OCI-M1 (cell line): ENCODE measurements around the gene SFMBT2.

Source experiments
- DNase-seq: peaks from one replicate; lab custom pipeline; 2025; lab: John Stamatoyannopoulos, UW

SFMBT2 gene

GRCh38 chr10:7298495-7298894 lies 112.3 kb downstream of the SFMBT2 start:
- DNase-seq = no peak

- no peak for DNase-seq
Measured at GRCh38 chr10:7297094-7297493, 113.7 kb downstream of the SFMBT2 start.

DNA sequence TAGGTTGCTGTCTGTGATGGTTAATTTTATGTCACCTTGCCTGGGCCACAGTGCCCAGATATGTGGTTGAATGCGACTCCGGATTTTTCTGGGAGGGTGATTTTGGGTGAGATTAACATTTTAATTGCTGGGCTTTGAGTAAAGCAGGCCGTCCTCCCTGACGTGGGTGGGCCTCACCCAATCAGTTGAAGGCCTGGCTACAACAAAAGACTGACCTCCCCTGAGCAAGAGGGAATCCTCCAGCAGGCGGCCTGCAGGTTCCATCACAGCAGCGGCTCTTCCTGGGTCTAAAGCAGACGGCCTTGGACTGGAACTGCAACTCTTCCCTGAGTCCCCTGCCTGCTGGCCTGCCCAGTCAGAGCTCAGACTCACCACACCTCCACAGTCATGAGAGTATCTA lies 114.2 kb downstream of the SFMBT2 start:
- no peak for DNase-seq

GRCh38 chr10:7296076-7296475 lies 114.8 kb downstream of the SFMBT2 start:
- no peak for DNase-seq

DNA sequence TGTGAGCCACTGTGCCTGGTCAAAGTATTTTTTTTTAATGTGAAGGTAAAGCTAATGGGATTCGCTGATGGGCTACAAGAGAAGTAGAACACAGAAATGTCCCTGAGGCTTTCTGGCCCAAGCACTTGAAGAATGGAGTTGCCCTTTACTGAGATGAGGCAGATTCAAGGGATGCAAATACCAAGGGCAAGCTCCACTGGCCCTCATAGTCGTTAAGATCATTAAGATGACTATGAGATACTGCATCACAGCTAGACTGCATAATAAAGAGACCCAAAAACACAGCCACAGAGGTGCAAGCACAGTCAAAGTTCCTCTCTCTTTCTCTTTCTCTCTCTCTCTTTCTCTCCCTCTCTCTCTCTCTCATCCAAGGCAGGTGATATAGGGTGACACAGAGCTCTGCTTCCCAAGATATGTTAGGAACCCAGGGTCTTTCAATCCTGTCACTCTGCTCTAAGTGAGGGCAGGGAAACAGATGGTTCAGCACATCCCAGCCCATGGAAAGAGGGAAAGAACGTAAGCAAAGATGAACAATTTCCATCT lies 117.4 kb downstream of the SFMBT2 start:
- DNase-seq = no peak

DNA sequence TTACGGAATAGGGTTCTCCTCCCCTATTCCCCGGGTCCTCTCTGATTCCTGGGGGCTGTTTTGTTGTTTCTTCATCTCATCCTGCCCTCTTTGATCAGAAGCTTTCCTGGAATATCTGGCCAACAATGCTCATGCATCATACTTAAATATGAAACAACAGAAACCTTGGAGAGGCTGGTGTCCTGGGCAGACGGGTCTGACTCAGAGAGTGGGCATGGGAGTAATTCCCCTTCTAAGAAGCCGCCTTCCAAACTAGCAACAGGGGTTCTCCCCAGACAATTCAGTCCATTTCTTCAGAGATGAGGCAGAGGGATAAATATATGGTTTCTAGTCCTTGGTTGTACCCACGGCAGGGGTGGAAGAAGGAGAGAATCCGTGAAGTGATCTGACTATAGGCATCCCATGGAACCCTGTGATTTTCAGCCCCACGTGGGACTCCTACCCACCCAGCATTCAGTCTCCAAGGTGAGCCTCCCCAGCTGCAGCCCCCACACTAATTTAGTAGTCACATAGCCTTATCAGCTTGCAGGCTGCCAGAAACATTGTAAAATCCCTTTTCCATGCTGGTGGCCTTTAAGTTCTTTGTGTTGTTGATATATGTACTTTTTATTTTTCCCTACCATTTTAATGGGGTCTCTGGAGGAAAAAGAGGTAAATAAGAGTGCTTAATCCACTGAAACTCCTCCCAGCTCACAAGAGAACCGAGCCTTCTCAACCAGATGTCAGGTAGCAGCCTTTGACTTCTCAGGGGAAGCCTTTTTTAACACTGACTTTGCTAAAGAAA lies 119.2 kb downstream of the SFMBT2 start:
- DNase-seq = no peak

GRCh38 chr10:7288060-7288690 lies 122.7 kb downstream of the SFMBT2 start:
- DNase-seq = no peak

DNA sequence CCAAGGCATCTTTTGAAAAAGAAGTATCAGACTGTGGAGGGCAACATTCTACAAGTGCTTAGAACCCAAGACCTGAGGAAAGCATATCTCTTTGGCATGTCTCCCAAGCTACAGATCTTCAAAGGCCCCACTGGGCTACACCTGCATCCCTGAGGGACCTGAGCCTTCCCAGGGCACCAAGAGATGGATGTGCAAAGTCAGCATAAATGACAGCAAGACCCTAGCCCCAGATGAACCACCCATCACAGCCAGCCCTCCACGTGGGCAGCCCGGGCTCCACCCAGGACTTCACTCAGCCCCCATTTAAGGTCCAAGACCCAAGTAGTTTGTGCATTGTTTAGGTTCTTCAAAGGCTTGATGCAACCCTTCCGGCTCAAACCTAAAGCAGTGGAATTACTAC lies 123.5 kb downstream of the SFMBT2 start:
- DNase-seq = no peak

DNA sequence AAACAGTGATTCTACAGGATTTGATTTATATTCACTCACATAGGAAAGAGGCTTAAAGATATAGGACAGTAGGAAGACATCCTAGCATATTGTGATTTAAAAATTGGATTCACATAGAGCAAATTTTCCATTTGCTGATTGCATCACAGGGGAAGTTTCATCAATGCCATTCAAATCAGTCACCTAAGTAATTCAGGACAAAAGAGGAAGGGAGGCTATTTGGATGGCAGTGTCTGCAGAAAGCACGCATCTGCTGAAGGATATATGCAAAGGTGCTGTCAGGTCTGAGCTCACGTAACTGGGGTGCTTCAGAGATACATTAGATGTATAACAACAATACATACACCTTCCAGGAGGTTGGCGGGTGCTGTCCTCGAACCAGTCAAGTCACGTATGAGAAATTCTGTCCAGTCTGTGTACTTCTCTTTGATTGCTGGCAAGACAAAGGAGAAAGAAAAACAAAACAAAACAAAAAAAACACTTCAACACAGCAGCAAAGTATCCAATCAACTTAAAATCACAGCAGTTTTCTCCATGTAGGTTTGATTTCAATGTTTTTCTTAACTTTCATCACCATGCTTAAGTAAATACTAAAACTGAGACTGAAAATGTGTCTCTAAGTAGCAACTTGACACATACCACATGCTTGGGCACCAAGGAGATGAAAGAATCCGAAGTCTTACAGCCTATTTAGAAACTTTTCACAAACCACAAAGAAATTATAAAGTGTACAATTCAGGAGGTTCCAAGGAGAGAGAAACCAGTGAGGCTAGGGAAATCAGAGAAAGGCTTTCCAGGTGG lies 125.1 kb downstream of the SFMBT2 start:
- DNase-seq = no peak

GRCh38 chr10:7283246-7283645 lies 127.6 kb downstream of the SFMBT2 start:
- DNase-seq = no peak

DNA sequence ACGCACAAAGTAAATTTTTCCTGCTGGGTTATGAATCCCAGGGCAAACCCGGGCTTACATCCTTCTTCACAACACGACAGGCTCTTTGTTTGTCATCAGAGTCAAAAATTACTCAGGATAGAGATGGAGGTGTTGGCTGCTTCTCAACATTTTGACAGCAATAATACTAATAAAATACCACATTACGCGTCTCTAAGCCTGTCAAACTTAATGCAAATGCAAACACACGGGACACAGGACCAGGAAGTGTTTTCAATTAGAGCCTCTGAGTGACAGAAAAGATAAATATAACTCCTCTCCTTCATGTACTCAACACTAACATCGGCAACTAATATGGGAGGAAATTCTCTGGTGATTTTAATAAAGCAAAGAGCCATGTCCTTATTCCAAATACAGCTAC lies 128.4 kb downstream of the SFMBT2 start:
- DNase-seq = no peak

GRCh38 chr10:7281429-7281828 lies 129.4 kb downstream of the SFMBT2 start:
- DNase-seq = no peak

DNA sequence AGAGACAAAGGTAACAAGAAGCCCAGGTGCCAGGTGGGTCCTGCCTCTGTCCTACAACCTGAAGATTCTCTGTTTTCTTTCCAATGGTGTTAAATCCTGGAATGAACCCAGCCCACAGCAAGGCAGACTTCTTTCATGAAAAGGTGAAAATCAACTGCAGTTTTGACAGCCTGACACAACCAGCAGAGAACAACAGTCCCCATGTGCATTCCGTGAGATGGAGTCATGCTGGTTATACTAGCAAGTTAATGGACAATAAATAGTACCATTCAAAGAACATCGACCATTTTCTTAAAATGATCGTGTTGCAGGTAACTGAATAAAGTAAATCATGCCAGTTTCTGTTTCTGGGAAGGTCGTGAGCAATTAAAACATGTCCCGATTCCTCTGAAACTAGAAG lies 131.5 kb downstream of the SFMBT2 start:
- DNase-seq = no peak

DNA sequence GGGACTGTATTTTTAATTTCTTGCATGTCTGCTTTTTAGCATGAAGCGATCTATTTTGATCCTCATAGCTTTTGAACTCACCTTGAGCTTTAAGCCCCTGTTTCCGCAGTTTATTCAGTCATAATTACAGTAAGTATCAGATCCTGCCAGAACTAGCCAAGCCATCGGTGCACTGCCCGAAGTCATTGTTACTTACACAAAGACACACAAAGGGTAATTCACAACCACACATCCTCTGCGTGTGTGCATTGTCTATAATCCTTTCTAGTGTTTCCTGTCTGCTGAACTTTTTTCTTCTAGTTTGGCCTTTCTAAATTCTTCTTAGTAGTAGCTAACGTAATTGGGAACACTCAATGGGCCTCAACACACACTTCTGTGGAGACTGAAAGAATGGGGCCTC lies 133.0 kb downstream of the SFMBT2 start:
- DNase-seq = no peak

DNA sequence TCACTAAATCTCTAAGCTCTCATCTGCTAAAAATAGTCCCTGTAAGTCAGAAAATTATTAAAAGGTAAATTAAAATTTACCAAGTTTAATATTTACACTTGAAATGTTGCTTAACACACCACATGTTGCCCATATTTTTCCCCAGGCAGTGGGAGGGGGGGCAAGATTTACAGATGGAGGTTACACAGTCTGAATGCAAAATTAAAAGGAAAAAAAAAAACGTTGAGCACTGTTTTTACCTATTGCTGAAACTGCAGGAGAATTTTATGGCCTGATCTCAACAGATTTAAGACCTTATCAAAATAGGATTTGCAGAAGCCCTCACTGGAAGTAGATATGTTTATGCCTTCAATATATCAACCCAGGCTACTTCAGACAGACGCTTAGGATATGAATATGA lies 133.4 kb downstream of the SFMBT2 start:
- DNase-seq = no peak

- no peak for DNase-seq
Measured at GRCh38 chr10:7275761-7276440, 134.9 kb downstream of the SFMBT2 start.

DNA sequence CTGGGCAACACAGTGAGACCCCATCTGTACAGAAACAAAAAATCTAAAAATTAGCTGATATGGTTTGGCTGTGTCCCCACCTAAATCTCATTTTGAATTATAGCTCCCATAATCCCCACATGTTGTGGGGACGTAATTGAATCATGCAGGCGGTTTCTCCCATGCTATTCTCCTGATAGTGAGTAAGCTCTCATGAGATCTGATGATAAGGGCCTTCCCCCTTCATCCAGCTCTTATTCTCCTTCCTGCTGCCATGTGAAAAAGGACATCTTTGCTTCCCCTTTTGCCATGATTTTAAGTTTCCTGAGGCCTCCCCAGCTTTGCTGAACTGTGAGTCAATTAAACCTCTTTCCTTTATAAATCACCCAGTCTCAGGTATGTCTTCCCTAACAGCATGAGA lies 136.5 kb downstream of the SFMBT2 start:
- no peak for DNase-seq

DNA sequence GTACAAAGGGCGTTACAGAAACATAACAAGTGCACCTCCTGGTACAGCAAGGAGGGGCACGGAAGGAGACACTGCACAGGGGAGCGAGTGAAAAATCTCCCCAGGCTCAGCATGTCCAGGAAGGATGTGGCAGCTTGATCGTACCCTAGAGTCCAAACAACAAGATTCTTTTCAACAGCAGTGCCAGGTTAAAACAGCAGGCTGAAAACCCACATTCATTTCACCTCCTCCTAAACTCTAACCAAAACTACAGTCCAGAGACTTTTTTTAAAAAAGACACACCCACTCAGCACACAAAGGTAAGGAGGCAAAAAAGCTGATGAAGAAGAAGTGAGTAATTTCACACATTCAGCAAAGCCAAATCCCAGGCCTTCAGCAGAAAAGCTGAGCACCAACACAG lies 138.8 kb downstream of the SFMBT2 start:
- no peak for DNase-seq

DNA sequence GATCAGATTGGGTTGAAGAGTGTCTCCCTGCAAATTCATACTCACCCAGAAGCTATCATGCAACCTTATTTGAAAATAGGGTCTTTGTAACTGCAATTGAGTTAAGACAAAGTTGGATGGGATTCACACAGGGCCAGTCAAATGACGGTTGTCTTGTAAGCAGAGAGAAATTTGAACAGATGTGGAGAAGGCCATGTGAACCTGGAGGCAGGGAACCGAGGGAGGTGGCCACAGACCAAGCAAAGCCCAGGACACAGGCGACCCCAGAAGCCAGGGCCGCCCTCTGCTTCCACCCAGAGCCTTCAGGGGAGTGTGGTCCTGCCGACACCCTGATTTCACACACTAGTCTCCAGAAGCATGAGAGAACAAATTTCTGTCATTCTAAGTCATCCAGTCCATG lies 140.8 kb downstream of the SFMBT2 start:
- no peak for DNase-seq

DNA sequence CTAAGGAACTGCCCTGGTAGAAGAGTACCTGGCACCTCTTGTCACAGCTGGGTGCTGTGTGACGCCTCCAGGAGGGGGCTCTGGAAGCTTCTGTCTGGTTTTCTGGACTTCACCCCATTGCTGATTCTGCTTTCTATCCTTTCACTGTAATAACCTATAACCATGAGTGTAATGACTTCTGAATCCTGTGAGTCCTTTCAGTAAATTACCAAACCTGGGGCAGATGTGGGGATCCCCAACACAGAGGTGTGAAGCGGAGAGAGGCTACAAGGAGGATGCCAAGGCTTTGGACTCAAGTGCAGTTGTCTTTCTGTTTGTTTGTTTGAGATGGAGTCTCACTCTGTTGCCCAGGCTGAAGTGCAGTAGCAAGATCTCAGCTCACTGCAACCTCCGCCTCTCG lies 143.7 kb downstream of the SFMBT2 start:
- DNase-seq = no peak

DNA sequence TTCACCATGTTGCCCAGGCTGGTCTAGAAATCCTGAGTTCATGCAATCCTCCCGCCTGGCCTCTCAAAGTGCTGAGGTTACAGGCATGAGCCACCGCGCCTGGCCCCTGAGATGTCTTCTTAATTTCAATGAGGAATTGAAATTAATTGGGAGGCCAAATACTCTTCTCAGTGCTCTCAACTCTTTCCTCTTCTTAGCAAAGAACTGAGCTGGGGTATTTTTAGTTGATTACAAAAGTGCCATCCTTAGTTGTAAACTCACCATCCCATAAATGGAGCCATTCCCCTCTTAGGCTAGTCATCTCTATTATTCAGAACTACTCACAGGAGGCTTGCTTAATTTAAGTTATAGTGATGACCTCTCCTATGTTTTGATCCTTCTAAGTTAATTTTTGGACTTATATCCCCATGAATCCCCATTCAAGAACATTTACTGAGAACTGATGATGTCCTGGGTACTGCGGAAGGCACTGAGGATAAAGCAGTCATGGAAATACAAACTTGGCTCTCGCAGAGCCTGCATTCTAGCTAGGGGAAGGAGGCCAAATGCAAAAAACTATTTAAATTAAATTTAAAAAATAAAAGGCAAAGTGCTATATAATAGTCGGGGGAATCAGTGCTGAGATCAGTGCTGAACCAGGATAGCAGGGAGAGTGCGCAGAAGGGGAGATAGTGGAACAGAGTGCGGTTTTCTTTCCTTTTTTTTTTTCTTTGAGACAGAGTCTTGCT lies 145.3 kb downstream of the SFMBT2 start:
- no peak for DNase-seq
